NB4 (cell line): ENCODE measurements around the gene PAX3.

Experiments used
- CTCF ChIP-seq: IDR thresholded peaks from one replicate; pipeline ENCODE4 v1.5.1; 2012; ENCODE audit warnings: low read depth, low read length
- MAX ChIP-seq: IDR thresholded peaks from 2 replicates; pipeline ENCODE4 v1.6.1; 2011; ENCODE audit warnings: low read depth, low read length
- MYC ChIP-seq: IDR thresholded peaks from 2 replicates; pipeline ENCODE4 v1.6.1; 2011; ENCODE audit warnings: low read depth, low read length
- POLR2A ChIP-seq: IDR thresholded peaks from 2 replicates; pipeline ENCODE4 v1.6.1; 2011; ENCODE audit warnings: mild to moderate bottlenecking; ENCODE audit not compliant: insufficient read length; ENCODE audit errors: extremely low read depth

- TF ChIP-seq CTCF: no peak
- TF ChIP-seq MAX: no peak
- no peak for TF ChIP-seq POLR2A
- TF ChIP-seq MYC: no peak
These were observed 2.4 kb upstream of the PAX3 start for GRCh38 chr2:222301053-222301795.
